WTC11 (cell line): ENCODE data around the gene NFATC3.

Experiments used
- TCF7 ChIP-seq: sonication (generic); formaldehyde crosslinking; IDR thresholded peaks from 2 replicates; pipeline ENCODE4 v1.8.0; 2022; ENCODE audit warnings: mild to moderate bottlenecking, low read depth, missing genetic modification reagents, moderate library complexity
- TF ChIP-seq, protein P1 (sequence below): fragments of 200-600 bp; IDR thresholded peaks from 2 replicates; pipeline ENCODE4 v1.8.0; 2022; ENCODE audit warnings: antibody characterized with exemption

DNA sequence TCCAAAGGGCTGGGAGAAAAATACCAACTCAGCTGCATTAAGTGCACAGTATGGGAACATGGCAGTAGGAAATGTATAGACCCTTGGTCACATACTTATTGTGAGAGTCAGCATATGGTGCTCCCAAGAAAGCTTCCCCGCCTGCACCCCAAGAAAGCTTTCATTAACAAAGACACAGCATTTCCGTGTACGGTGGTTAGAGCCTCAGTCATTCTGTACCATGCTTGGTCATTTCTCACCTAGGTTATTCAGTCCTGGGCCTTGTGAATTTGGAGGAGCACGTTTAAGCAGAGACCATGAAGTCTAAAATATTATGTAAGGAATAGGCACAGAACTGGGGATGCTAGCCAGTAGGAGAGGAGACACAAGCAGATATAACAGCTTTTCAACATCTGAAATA lies 94.7 kb downstream of the NFATC3 start:
- TF ChIP-seq, protein P1, sequence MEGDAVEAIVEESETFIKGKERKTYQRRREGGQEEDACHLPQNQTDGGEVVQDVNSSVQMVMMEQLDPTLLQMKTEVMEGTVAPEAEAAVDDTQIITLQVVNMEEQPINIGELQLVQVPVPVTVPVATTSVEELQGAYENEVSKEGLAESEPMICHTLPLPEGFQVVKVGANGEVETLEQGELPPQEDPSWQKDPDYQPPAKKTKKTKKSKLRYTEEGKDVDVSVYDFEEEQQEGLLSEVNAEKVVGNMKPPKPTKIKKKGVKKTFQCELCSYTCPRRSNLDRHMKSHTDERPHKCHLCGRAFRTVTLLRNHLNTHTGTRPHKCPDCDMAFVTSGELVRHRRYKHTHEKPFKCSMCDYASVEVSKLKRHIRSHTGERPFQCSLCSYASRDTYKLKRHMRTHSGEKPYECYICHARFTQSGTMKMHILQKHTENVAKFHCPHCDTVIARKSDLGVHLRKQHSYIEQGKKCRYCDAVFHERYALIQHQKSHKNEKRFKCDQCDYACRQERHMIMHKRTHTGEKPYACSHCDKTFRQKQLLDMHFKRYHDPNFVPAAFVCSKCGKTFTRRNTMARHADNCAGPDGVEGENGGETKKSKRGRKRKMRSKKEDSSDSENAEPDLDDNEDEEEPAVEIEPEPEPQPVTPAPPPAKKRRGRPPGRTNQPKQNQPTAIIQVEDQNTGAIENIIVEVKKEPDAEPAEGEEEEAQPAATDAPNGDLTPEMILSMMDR, result no peak
- no peak for TF ChIP-seq TCF7 (CRISPR knock-in tag)
